ENCODE results near the gene ARL15.
"Not testable (repeated sequence)": the region's sequence is repeated elsewhere in the genome, so short reads cannot be mapped to it uniquely, and the experiment has no call there.

ARL15 gene

GRCh38 chr5:53890490-53890889 lies 419.9 kb downstream of the ARL15 start:
- no peak for DNase-seq (ENCODE audit: low read depth)

- no peak for DNase-seq (ENCODE audit: low read depth)
These were observed 425.5 kb downstream of the ARL15 start for GRCh38 chr5:53884844-53885243.

- DNase-seq (ENCODE audit: low read depth) = no peak
These were observed 426.0 kb downstream of the ARL15 start for GRCh38 chr5:53884417-53884816.

GRCh38 chr5:53882676-53883031 lies 427.7 kb downstream of the ARL15 start:
- DNase-seq (ENCODE audit: low read depth) = no peak

- no peak for DNase-seq (ENCODE audit: low read depth)
These were observed 428.2 kb downstream of the ARL15 start for GRCh38 chr5:53882006-53882675.

- DNase-seq (ENCODE audit: low read depth) = no peak
These were observed 430.6 kb downstream of the ARL15 start for GRCh38 chr5:53879708-53880323.

GRCh38 chr5:53878015-53878414 lies 432.4 kb downstream of the ARL15 start:
- no peak for DNase-seq (ENCODE audit: low read depth)

GRCh38 chr5:53877243-53877642 lies 433.1 kb downstream of the ARL15 start:
- DNase-seq (ENCODE audit: low read depth) = no peak

- DNase-seq (ENCODE audit: low read depth) = no peak
These were observed 436.0 kb downstream of the ARL15 start for GRCh38 chr5:53874409-53874808.

- DNase-seq (ENCODE audit: low read depth) = no peak
These were observed 437.1 kb downstream of the ARL15 start for GRCh38 chr5:53873235-53873634.

GRCh38 chr5:53871775-53872174 lies 438.6 kb downstream of the ARL15 start:
- DNase-seq (ENCODE audit: low read depth) = no peak

GRCh38 chr5:53871050-53871449 lies 439.3 kb downstream of the ARL15 start:
- DNase-seq (ENCODE audit: low read depth) = no peak

GRCh38 chr5:53858700-53859456 lies 451.5 kb downstream of the ARL15 start:
- no peak for DNase-seq (ENCODE audit: low read depth)

- no peak for DNase-seq (ENCODE audit: low read depth)
These were observed 453.9 kb downstream of the ARL15 start for GRCh38 chr5:53856506-53856905.

- DNase-seq (ENCODE audit: low read depth) = not testable (repeated sequence)
These were observed 473.4 kb downstream of the ARL15 start for GRCh38 chr5:53836851-53837430.

GRCh38 chr5:53834500-53834899 lies 475.9 kb downstream of the ARL15 start:
- no peak for DNase-seq (ENCODE audit: low read depth)

Data from stimulated activated CD8-positive, alpha-beta memory T cell treated with anti-CD3 and anti-CD28 coated beads, Interleukin-12 subunit alpha, Interleukin-12 subunit beta, amount 100 ng/mL, for 1 hour (primary cell).